Naive thymus-derived CD8-positive, alpha-beta T cell (primary cell): Measurements from ENCODE around the gene PPT1. TPM values are rescaled to one million over a fixed set of nuclear protein-coding genes. Genes with fewer than 3 reads are reported as not detected.

Experiments
- ATAC-seq, 2 donors: fragments of 150-1000 bp; cut with Tn5 transposase in 1 of 2; sonication (Bioruptor Pico), chemical (Tn5 transposase) in 1 of 2; 1 replicate in 1 of 2; 2 replicates in 1 of 2; pipeline ENCODE4 v1.10.0; 2021; ENCODE audit warnings: mild to moderate bottlenecking in 2 of 2, moderate library complexity in 2 of 2
- POLR2A ChIA-PET: fragments of 350-600 bp; sonication (Branson Sonifier 250); formaldehyde crosslinking; loops from one replicate; lab custom pipeline; 2021; ENCODE audit warnings: antibody characterized with exemption; lab: Charles Lee
- DNase-seq, 10 donors: peaks; one replicate each; pipeline versions ENCODE4 v3.0.0 to v3.0.0-alpha.2; 2020 to 2022
- H3K27ac Mint-ChIP-seq, 10 donors: one replicate each; pipeline ENCODE4 v1.8.0; 2020 to 2022; ENCODE audit warnings: mild to moderate bottlenecking in 10 of 10, mixed read lengths in 10 of 10, moderate library complexity in 4 of 10, inconsistent platforms in 1 of 10
- H3K27me3 Mint-ChIP-seq, 5 donors: one replicate each; pipeline ENCODE4 v1.8.0; 2021 to 2022; ENCODE audit warnings: mixed read lengths in 5 of 5
- H3K36me3 Mint-ChIP-seq, 3 donors: one replicate each; pipeline ENCODE4 v1.8.0; 2020 to 2022; ENCODE audit warnings: mixed read lengths in 3 of 3, mild to moderate bottlenecking in 2 of 3, inconsistent platforms in 1 of 3
- H3K4me1 Mint-ChIP-seq, 4 donors: one replicate each; pipeline ENCODE4 v1.8.0; 2021 to 2022; ENCODE audit warnings: mixed read lengths in 4 of 4
- H3K4me3 Mint-ChIP-seq, 10 donors: one replicate each; pipeline ENCODE4 v1.8.0; 2020 to 2022; ENCODE audit warnings: mild to moderate bottlenecking in 10 of 10, mixed read lengths in 10 of 10, moderate library complexity in 6 of 10, inconsistent platforms in 1 of 10
- H3K9me3 Mint-ChIP-seq, 9 donors: one replicate each; pipeline ENCODE4 v1.8.0; 2020 to 2022; ENCODE audit warnings: mixed read lengths in 9 of 9, mild to moderate bottlenecking in 3 of 9, inconsistent platforms in 1 of 9, moderate library complexity in 1 of 9
- polyA plus RNA-seq, 3 donors: library from polyadenylated mRNA; unstranded; fragments of 300-500 nt; fragmentation: Illumina TruSeq; gene quantifications; one replicate each; pipeline ENCODE4 v1.2.3, GENCODE V29; 2021
- total RNA-seq, 8 experiments: library from RNA in 2 of 8; stranded (reverse) in 2 of 8; gene quantifications; one replicate each; pipeline ENCODE4 v1.2.3 and lab custom pipeline; 2021 to 2026

Gene PPT1
- total and polyA plus RNA-seq, 5 experiments from 2014 or later, result 70.9 to 267 (median 236) TPM

DNA sequence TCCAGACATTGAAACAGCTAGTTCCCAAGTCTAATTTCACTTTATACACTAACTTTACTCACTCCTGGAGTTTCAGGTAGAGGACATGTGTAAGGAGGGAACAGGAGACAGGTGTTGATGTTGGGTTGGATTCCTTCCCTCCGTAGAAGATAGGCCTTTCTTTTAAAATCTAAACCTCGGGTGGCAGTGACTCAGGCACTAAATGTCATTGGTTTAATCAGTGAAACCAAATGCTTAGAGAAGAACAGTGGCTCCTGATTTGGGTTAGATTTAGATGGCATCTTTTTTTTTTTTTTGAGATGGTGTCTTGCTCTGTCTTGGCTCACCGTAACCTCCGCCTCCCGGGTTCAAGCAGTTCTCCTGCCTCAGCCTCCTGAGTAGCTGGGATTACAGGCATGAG, 49.3 kb downstream of the PPT1 start:
- no peaks in the 10 kb centered on the region for H3K27me3 Mint-ChIP-seq
- DNase-seq, result no peak
- peaks cover 11 to 71% (median 24%) of the 10 kb centered on the region in 3 donors for H3K36me3 Mint-ChIP-seq
- peaks cover 31 to 94% (median 83%) of the 10 kb centered on the region in 4 donors for H3K4me1 Mint-ChIP-seq
- no peaks in the 10 kb centered on the region for H3K9me3 Mint-ChIP-seq
- ATAC-seq, result peak in 1 of 2 donors; percentile 15
- peak overlapping the region; percentile 45 to 77 (median 70) for H3K4me3 Mint-ChIP-seq
- H3K27ac Mint-ChIP-seq, result peak overlapping the region; percentile 75 to 94 (median 87)
- POLR2A ChIA-PET, result interaction anchor here (0.9 to 15.8 kb wide), 3 partner anchors 12 to 14 kb away, joined by 3 to 246 read pairs (median 4); no protein-coding TSS in a partner anchor

- POLR2A ChIA-PET, result interaction anchor here (0.7 to 15.8 kb wide), 4 partner anchors 10 to 14 kb away, joined by 3 to 246 read pairs (median 4); no protein-coding TSS in a partner anchor
- H3K9me3 Mint-ChIP-seq, result no peaks in the 10 kb centered on the region
- peak overlapping the region; percentile 45 to 77 (median 70) for H3K4me3 Mint-ChIP-seq
- peaks cover 36 to 95% (median 84%) of the 10 kb centered on the region in 4 donors for H3K4me1 Mint-ChIP-seq
- no peak for DNase-seq
- H3K27ac Mint-ChIP-seq, result peak overlapping the region; percentile 75 to 94 (median 87)
- ATAC-seq, result no peak
- H3K36me3 Mint-ChIP-seq, result peaks cover 16 to 75% (median 28%) of the 10 kb centered on the region in 3 donors
- H3K27me3 Mint-ChIP-seq, result no peaks in the 10 kb centered on the region
These were observed 49.8 kb downstream of the PPT1 start for GRCh38 chr1:40047276-40047675.

GRCh38 chr1:40045766-40046165, 51.3 kb downstream of the PPT1 start:
- H3K27ac Mint-ChIP-seq, result peak overlapping the region; percentile 84 to 92 (median 88)
- peaks cover 15 to 70% (median 31%) of the 10 kb centered on the region in 3 donors for H3K36me3 Mint-ChIP-seq
- ATAC-seq, result no peak
- peak overlapping the region; percentile 57 to 100 (median 89) for H3K4me3 Mint-ChIP-seq
- no peaks in the 10 kb centered on the region for H3K9me3 Mint-ChIP-seq
- POLR2A ChIA-PET, result interaction anchor here (0.7 to 15.8 kb wide), 2 partner anchors 13 to 16 kb away, joined by 3 to 246 read pairs; no protein-coding TSS in a partner anchor
- no peaks in the 10 kb centered on the region for H3K27me3 Mint-ChIP-seq
- peaks cover 35 to 91% (median 79%) of the 10 kb centered on the region in 4 donors for H3K4me1 Mint-ChIP-seq
- DNase-seq, result no peak

GRCh38 chr1:40045182-40045581, 51.9 kb downstream of the PPT1 start:
- Mint-ChIP-seq H3K36me3 (peaks cover 13 to 71% (median 29%) of the 10 kb centered on the region in 3 donors), H3K27ac (peak overlapping the region; percentile 84 to 92 (median 87)), H3K9me3 (no peaks in the 10 kb centered on the region), H3K4me3 (peak overlapping the region; percentile 73 to 100 (median 90)), H3K4me1 (peaks cover 35 to 91% (median 78%) of the 10 kb centered on the region in 4 donors), H3K27me3 (no peaks in the 10 kb centered on the region)
- DNase-seq, result no peak
- ATAC-seq, result no peak
- POLR2A ChIA-PET, result interaction anchor here (0.7 to 15.8 kb wide), 3 partner anchors 12 to 722 kb away, joined by 3 to 246 read pairs (median 4); no protein-coding TSS in a partner anchor

DNA sequence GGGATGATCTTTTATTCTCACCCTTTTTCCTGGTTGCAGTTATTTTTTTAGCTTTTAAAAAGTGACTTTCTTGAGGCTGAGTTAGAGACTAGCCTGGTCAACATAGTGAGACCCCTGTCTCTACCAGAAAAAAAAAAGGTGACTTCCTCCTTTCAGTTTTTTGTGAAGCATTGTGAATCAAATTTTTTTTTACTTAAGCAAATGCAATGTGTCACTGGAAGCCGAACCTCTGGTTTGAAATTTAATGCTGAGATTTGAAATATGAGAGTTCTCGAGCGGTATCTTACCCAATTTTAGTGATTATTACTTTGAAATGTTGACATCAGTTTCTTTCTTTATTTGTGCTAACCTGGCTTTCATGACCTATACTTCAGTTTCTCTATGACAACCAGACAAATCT, 52.9 kb downstream of the PPT1 start:
- Mint-ChIP-seq H3K4me1 (peaks cover 33 to 88% (median 74%) of the 10 kb centered on the region in 4 donors), H3K27me3 (no peaks in the 10 kb centered on the region), H3K9me3 (no peaks in the 10 kb centered on the region), H3K4me3 (peak overlapping the region; percentile 76 to 100 (median 95)), H3K36me3 (peaks cover 10 to 62% (median 23%) of the 10 kb centered on the region in 3 donors), H3K27ac (peak overlapping the region; percentile 45 to 92 (median 88))
- POLR2A ChIA-PET, result interaction anchor here (0.6 to 15.8 kb wide), 3 partner anchors 9 to 331 kb away, joined by 3 to 246 read pairs (median 4); no protein-coding TSS in a partner anchor
- ATAC-seq, result no peak
- no peak for DNase-seq

DNA sequence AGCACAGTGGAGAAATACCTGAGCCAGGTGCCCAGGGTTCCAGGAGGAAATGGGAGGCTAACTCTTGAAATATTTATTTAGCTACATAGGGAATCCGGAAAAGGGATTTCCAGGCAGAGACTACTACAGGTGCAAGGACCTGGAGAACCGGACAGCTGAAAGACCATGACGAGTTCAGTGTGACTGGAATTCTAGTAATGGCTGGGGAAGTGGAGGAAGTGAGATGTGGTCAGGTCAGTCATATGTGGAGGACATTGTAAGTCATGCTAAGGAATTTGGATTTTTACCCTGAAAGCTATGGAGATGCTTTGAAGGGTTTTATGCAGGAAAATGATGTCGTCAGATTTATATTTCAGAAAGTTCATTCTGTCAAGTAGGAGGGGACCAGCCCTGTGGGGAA, 54.7 kb downstream of the PPT1 start:
- no peaks in the 10 kb centered on the region for H3K9me3 Mint-ChIP-seq
- no peak for DNase-seq
- peaks cover 32 to 87% (median 73%) of the 10 kb centered on the region in 4 donors for H3K4me1 Mint-ChIP-seq
- no peak for ATAC-seq
- peak overlapping the region; percentile 78 to 97 (median 91) for H3K27ac Mint-ChIP-seq
- H3K36me3 Mint-ChIP-seq, result peaks cover 10 to 47% (median 19%) of the 10 kb centered on the region in 3 donors
- no peaks in the 10 kb centered on the region for H3K27me3 Mint-ChIP-seq
- H3K4me3 Mint-ChIP-seq, result peak overlapping the region; percentile 76 to 100 (median 95)
- POLR2A ChIA-PET, result interaction anchor here (1.1 to 15.8 kb wide), 4 partner anchors 8 to 36 kb away, joined by 3 to 246 read pairs (median 9); no protein-coding TSS in a partner anchor

DNA sequence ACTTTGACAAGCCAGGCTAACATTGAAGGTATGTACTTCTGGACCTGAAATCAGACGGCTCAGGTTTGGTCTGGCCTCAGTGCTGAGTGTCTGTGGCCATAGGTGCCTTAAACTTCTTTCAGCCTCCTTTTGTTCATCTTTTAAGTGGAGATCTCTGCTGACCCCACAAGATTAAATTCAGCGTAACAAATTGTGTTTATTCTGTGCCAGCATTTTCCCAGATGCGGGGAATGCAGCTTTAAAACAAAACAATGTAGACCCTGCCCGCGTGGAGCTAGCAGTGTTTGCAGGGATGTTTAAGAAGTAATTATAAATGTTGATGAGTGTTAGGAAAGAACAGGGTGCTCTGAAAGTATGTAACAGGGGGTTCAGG, 55.6 kb downstream of the PPT1 start:
- Mint-ChIP-seq H3K4me1 (peaks cover 32 to 87% (median 76%) of the 10 kb centered on the region in 4 donors), H3K9me3 (no peaks in the 10 kb centered on the region), H3K27ac (peak overlapping the region; percentile 78 to 99 (median 96)), H3K36me3 (peaks cover 10 to 44% (median 17%) of the 10 kb centered on the region in 3 donors), H3K27me3 (no peaks in the 10 kb centered on the region), H3K4me3 (peak overlapping the region; percentile 76 to 100 (median 95))
- POLR2A ChIA-PET, result interaction anchor here (1.3 to 15.8 kb wide), 5 partner anchors 9 to 344 kb away, joined by 7 to 246 read pairs (median 10); no protein-coding TSS in a partner anchor
- DNase-seq, result no peak
- ATAC-seq, result no peak

DNA sequence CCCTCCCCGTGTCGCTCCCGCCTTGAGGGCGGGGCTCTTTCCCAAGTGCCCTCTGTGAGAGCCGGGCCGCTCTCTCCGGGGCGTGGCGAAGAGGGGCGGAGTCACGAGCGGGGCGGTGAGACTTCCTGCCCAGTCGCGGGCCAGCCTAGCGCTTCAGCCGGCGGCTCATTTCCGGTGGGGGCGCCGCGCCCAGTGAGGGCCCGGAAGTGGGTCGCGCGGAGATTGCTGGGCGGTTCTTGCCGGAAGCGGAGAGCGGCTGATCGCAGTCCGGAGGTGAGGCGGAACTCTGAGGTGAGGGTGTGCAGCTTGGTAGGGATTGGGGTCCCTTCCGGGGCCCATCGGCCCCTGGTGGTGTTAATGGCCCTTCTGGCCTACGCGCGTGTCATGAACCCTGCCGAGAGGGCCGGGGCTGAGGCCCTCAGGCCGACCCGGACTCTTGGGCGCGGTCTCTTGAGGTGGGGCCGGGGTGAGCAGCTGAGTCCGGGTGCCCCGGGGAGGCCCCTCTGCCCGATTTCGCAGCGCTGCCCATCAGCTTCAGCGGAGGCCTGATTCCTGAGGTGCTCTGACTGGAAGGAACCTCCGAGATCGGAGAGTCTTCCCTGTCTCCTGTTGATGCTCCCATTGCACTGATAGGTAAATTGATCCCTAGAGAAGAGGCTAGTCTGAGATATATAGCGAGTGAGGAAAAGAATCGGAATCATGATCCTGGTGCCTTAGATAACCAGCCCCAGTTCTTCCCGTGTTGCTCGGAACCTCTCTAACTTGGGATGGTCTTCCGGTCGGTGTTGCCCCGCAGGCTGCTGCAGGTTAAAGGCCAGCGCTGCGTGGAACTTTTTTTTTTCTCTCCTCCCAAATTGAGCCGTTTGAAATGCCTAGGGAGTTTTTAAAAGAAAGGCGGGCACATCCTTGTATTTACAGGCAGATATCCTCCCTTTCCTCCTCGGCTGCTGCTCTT, 56.3 kb downstream of the PPT1 start, which contains the start of gene CAP1:
TSS of gene CAP1 (plus strand) at position 219 of the 955 bp plus-strand sequence. CDS start 18,618 bp downstream, outside the sequence.
- no peaks in the 10 kb centered on the region for H3K9me3 Mint-ChIP-seq
- H3K36me3 Mint-ChIP-seq, result peaks cover 10 to 39% (median 17%) of the 10 kb centered on the region in 3 donors
- POLR2A ChIA-PET, result interaction anchor here (0.6 to 15.8 kb wide), 19 partner anchors 9 to 651 kb away, joined by 3 to 246 read pairs (median 7); partner anchors contain the start of genes COL9A2, NFYC and ZMPSTE24
- H3K27me3 Mint-ChIP-seq, result no peaks in the 10 kb centered on the region
- peaks cover 32 to 86% (median 75%) of the 10 kb centered on the region in 4 donors for H3K4me1 Mint-ChIP-seq
- peak within 1 kb of the TSS; percentile 78 to 99 (median 96) for H3K27ac Mint-ChIP-seq
- peak within 1 kb of the TSS; percentile 76 to 100 (median 95) for H3K4me3 Mint-ChIP-seq
- ATAC-seq, result peak; percentile 81 to 84
- peak; percentile 97 to 100 (median 100) for DNase-seq

DNA sequence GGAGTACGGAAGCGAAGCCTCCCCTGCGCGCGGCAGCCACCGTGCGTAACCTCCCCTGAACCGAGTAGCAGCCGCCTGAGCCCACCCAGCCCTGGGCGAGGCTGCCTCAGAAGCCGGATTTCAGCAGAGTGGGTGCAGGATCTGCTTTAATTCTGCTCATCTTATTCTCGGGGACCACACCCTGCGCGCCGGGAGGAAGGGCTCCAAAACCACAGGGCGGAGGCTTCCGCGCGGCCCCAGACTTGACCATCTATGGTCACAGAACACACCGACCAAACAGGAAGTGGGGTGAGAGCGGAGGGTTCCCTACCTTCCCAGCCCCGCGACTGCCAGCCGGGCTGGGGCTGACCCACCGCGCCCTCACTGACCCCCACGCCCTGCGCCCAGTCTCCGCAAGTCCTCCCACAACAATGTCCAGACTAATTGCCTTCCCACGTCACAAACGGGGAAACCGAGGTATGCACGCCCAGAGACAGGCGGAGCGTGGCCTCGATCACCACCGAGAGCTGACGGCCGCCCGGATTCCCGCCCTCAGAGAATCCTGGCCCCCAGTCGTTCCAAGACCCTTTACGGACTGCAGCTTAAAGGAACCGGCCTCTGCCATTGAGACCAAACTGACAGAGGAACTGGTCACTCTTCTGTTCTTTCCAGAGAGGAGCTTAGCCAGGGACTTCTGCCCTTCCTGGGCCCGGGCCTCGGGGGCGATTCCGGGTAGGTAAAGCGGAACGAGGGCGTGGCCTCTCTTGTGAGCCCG, 57.1 kb downstream of the PPT1 start:
- Mint-ChIP-seq H3K9me3 (no peaks in the 10 kb centered on the region), H3K27me3 (no peaks in the 10 kb centered on the region), H3K27ac (peak overlapping the region; percentile 78 to 99 (median 96)), H3K36me3 (peaks cover 10 to 31% (median 17%) of the 10 kb centered on the region in 3 donors), H3K4me1 (peaks cover 29 to 85% (median 71%) of the 10 kb centered on the region in 4 donors), H3K4me3 (peak overlapping the region; percentile 76 to 100 (median 95))
- ATAC-seq, result peak; percentile 58 to 59
- POLR2A ChIA-PET, result interaction anchor here (0.6 to 15.8 kb wide), 23 partner anchors 8 to 652 kb away, joined by 3 to 246 read pairs (median 5); partner anchors contain the start of genes COL9A2, MFSD2A, NFYC and RLF
- peak in 9 of 10 donors; percentile 48 to 91 (median 70) for DNase-seq

- H3K27me3 Mint-ChIP-seq, result no peaks in the 10 kb centered on the region
- POLR2A ChIA-PET, result interaction anchor here (0.6 to 15.8 kb wide), 14 partner anchors 11 to 652 kb away, joined by 3 to 246 read pairs (median 6); partner anchors contain the start of genes COL9A2, MFSD2A, NFYC and RLF
- H3K27ac Mint-ChIP-seq, result peak overlapping the region; percentile 78 to 99 (median 96)
- H3K36me3 Mint-ChIP-seq, result peaks cover 10 to 28% (median 17%) of the 10 kb centered on the region in 3 donors
- no peaks in the 10 kb centered on the region for H3K9me3 Mint-ChIP-seq
- DNase-seq (no peak), ATAC-seq (peak; percentile 26 to 28)
- peaks cover 34 to 85% (median 72%) of the 10 kb centered on the region in 4 donors for H3K4me1 Mint-ChIP-seq
- peak overlapping the region; percentile 76 to 100 (median 95) for H3K4me3 Mint-ChIP-seq
These were observed 57.8 kb downstream of the PPT1 start for GRCh38 chr1:40039245-40039756.

DNA sequence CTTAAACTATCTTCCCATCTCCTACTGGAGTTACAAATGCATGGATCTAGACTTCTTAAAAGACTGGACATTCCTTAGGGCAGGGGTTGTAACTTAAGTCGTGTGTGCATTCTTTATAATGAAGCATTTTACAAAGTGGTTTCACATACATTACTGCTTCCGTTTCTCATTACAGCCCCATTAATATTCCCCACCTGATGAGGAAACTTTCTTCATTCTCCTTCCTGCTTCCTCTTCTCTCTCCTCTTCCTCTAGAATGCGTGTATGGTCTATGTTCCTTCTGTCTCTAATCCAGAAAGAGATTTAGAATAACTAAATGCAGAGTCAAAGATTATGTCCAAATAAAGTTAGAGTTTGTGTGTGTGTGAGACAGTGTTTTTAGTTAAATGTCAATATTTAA, 58.4 kb downstream of the PPT1 start:
- ATAC-seq (no peak), DNase-seq (no peak)
- Mint-ChIP-seq H3K27me3 (no peaks in the 10 kb centered on the region), H3K4me1 (peaks cover 39 to 84% (median 72%) of the 10 kb centered on the region in 4 donors), H3K9me3 (no peaks in the 10 kb centered on the region), H3K4me3 (peak overlapping the region; percentile 48 to 100 (median 94)), H3K36me3 (peaks cover 10 to 24% (median 12%) of the 10 kb centered on the region in 3 donors), H3K27ac (peak overlapping the region; percentile 78 to 99 (median 94))
- POLR2A ChIA-PET, result interaction anchor here (0.7 to 15.8 kb wide), 10 partner anchors 10 to 347 kb away, joined by 3 to 246 read pairs (median 6); partner anchors contain the start of genes MFSD2A, RLF and ZMPSTE24
